ENCODE measurements around the gene GRID2IP. TPM values are rescaled to one million over a fixed set of nuclear protein-coding genes. Genes with fewer than 3 reads are reported as not detected.
A peak's percentile ranks its signal among the peaks of the same experiment; 100 is the strongest.

GRID2IP gene
- total RNA-seq, 2 experiments from 2014 or later: 0.36 to 0.39 TPM

GRCh38 chr7:6504996-6505395, 46.3 kb downstream of the GRID2IP start:
- POLR2A ChIA-PET: no interaction called here
- Mint-ChIP-seq H3K4me1 (ENCODE audit: low read depth) (peaks cover 9% of the 10 kb centered on the region), H3K27me3 (no peaks in the 10 kb centered on the region), H3K36me3 (ENCODE audit: low read depth) (no peaks in the 10 kb centered on the region), H3K9me3 (no peaks in the 10 kb centered on the region), H3K27ac (no peak overlapping the region), H3K4me3 (peak overlapping the region; percentile 90)
- Histone ChIP-seq H3K4me3 (ENCODE audit: low read length) (peak overlapping the region; percentile 82), H3K27ac (ENCODE audit: low read depth in 1 of 2, low read length in 2 of 2) (no peak overlapping the region), H3K27me3 (ENCODE audit: control insufficient read depth in 1 of 2, insufficient read depth in 2 of 2, low read length in 2 of 2) (no peaks in the 10 kb centered on the region), H3K4me1 (ENCODE audit: insufficient read depth, low read length) (peaks cover 12% of the 10 kb centered on the region), H3K9me3 (ENCODE audit: control insufficient read depth in 1 of 2, insufficient read depth in 1 of 2, low read length in 2 of 2) (no peaks in the 10 kb centered on the region), H3K36me3 (ENCODE audit: insufficient read depth, low read length) (no peaks in the 10 kb centered on the region)
- CTCF ChIA-PET: no interaction called here
- DNase-seq (no peak), ATAC-seq (ENCODE audit: poor library complexity) (no peak)
- TF ChIP-seq CTCF (IDR thresholded peaks at IDR 0.05): no peak
- intact Hi-C loops (cut with DNase I, micrococcal nuclease): loop anchor here in 1 of 2 experiments (5.0 kb wide), 1 partner anchor 233 kb away; the partner anchor contains the start of gene CYTH3

GRCh38 chr7:6502886-6503285, 48.4 kb downstream of the GRID2IP start:
- intact Hi-C loops (cut with DNase I, micrococcal nuclease): no loop called here
- Mint-ChIP-seq H3K9me3 (no peaks in the 10 kb centered on the region), H3K27ac (no peak overlapping the region), H3K27me3 (no peaks in the 10 kb centered on the region), H3K4me1 (ENCODE audit: low read depth) (peaks cover 9% of the 10 kb centered on the region), H3K36me3 (ENCODE audit: low read depth) (no peaks in the 10 kb centered on the region), H3K4me3 (peak overlapping the region; percentile 42)
- POLR2A ChIA-PET: no interaction called here
- H3K4me1 ChIP-seq (ENCODE audit: insufficient read depth, low read length): peaks cover 12% of the 10 kb centered on the region
- H3K27ac ChIP-seq (ENCODE audit: low read depth in 1 of 2, low read length in 2 of 2): no peak overlapping the region
- no peak for ATAC-seq (ENCODE audit: poor library complexity)
- CTCF ChIA-PET: no interaction called here
- no peak for TF ChIP-seq CTCF (IDR thresholded peaks at IDR 0.05)
- DNase-seq: peak in 2 of 14 experiments; percentile 6 to 42
- no peak overlapping the region for H3K4me3 ChIP-seq (ENCODE audit: low read length)
- no peaks in the 10 kb centered on the region for H3K36me3 ChIP-seq (ENCODE audit: insufficient read depth, low read length)
- H3K9me3 ChIP-seq (ENCODE audit: control insufficient read depth in 1 of 2, insufficient read depth in 1 of 2, low read length in 2 of 2): no peaks in the 10 kb centered on the region
- H3K27me3 ChIP-seq (ENCODE audit: control insufficient read depth in 1 of 2, insufficient read depth in 2 of 2, low read length in 2 of 2): no peaks in the 10 kb centered on the region

GRCh38 chr7:6501586-6502564, 49.4 kb downstream of the GRID2IP start:
- H3K36me3 ChIP-seq (ENCODE audit: insufficient read depth, low read length): no peaks in the 10 kb centered on the region
- no peaks in the 10 kb centered on the region for H3K9me3 Mint-ChIP-seq
- intact Hi-C loops (cut with DNase I, micrococcal nuclease): no loop called here
- no peak overlapping the region for H3K27ac ChIP-seq (ENCODE audit: low read depth in 1 of 2, low read length in 2 of 2)
- H3K27ac Mint-ChIP-seq: no peak overlapping the region
- H3K4me3 Mint-ChIP-seq: peak overlapping the region; percentile 42
- no peaks in the 10 kb centered on the region for H3K27me3 ChIP-seq (ENCODE audit: control insufficient read depth in 1 of 2, insufficient read depth in 2 of 2, low read length in 2 of 2)
- DNase-seq (peak in 1 of 14 experiments; percentile 27), ATAC-seq (ENCODE audit: poor library complexity) (no peak)
- POLR2A ChIA-PET: interaction anchor here (0.6 kb wide), 1 partner anchor 42 kb away, joined by 3 read pairs; no protein-coding TSS in a partner anchor
- peaks cover 12% of the 10 kb centered on the region for H3K4me1 ChIP-seq (ENCODE audit: insufficient read depth, low read length)
- peaks cover 9% of the 10 kb centered on the region for H3K4me1 Mint-ChIP-seq (ENCODE audit: low read depth)
- no peaks in the 10 kb centered on the region for H3K27me3 Mint-ChIP-seq
- no peak for TF ChIP-seq CTCF (IDR thresholded peaks at IDR 0.05)
- no peaks in the 10 kb centered on the region for H3K36me3 Mint-ChIP-seq (ENCODE audit: low read depth)
- H3K4me3 ChIP-seq (ENCODE audit: low read length): no peak overlapping the region
- no peaks in the 10 kb centered on the region for H3K9me3 ChIP-seq (ENCODE audit: control insufficient read depth in 1 of 2, insufficient read depth in 1 of 2, low read length in 2 of 2)
- CTCF ChIA-PET: interaction anchor here (1.2 kb wide), 1 partner anchor 14 kb away, joined by 5 read pairs; no protein-coding TSS in a partner anchor

Measured in CD4-positive, alpha-beta T cell (primary cell).